ENCODE measurements around the gene OXNAD1.
A peak's percentile ranks its signal among the peaks of the same experiment; 100 is the strongest.

OXNAD1 gene

DNA sequence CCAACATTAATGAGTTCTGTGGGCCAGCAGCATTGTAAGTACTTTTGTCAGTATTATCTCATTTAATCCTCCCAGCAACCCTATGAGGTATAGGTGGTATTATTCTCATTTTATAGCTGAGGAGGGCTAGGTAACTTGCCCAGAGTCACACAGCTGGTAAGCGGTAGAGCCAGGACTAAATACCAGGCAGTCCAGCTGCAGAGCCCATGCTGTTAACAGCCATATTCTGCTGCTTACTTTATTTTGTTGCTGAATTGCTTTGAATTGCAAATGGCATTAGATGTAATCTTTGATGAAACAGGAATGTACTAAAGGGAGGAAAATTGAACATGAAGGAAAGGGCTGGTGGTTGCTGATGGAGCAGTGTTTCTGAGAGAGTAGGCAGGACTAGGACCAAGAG, 19.6 kb downstream of the OXNAD1 start:
- DNase-seq: no peak

DNA sequence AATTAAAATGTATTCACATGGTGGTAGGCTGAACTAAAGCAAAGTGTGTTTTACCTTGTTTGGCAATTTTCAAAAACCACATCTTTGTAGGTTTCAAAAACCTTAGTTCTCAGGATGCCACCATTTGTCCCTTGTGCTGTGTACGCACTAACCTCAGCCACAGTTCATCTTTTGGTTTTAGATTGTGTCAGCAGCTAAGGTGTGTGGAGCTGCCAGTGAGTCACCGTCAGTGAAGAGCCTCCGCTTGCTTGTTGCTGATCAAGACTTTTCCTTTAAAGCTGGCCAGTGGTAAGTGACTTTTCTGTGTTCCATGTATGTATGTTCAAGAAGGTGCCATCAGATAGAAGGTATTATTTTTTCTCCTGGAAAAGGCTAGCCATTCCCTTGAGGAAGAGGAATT, 21.1 kb downstream of the OXNAD1 start:
- DNase-seq: no peak

DNA sequence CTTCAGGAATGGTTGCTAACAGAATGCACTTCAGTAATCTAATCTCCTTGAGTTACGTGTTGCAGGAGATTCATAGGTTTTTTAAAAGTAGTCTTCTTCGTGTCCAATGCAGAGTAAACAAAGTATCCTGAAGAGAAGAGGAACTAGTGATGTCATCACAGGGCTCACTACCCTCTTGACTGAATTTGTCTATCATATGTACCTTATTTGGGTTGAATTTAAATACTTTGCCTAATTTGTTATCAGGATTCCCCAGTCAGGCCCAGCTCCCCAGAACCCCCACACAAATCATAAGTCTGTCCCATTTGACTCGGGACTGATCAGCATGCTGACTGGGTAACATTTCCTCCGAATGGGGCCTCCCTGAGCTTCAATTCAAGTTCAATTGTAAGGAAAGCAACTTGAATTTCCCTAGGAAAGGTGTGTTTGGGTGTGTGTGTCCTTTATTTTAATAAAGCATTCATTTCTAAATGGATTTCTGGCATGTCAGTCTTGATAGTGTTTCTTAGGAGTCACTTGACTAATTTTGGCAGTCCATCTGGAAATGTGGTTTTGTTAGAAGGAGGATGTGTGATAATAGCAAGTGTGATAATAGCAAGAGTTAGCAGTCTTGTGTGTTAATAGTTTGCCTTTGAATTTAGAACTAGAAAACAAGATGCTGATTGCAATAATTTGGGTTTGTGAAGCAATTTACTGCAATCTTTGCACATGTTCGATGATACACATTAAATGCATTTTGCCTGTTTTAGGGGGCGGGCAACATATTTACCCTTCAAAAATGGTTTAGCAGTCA, 21.9 kb downstream of the OXNAD1 start:
- DNase-seq: no peak

DNA sequence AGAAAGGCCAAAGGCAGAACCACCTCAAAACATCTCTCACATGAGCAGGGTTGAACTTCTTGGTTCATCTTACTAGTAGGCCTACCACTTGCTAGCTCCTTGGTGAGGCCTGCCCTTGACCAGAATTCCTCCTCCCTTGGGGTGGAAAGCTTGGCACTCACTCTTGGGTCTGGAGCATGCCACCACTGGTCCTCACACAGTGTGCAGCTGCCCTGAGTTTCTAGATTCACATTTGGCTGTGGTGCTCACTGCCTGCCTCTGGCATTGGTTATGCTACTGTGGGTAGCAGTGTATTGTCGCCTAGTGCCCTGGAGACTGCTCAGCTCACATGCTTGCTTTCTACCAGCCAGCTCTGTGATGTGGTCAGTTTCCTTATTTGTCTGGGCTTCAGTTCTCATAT, 23.7 kb downstream of the OXNAD1 start:
- DNase-seq: no peak

DNA sequence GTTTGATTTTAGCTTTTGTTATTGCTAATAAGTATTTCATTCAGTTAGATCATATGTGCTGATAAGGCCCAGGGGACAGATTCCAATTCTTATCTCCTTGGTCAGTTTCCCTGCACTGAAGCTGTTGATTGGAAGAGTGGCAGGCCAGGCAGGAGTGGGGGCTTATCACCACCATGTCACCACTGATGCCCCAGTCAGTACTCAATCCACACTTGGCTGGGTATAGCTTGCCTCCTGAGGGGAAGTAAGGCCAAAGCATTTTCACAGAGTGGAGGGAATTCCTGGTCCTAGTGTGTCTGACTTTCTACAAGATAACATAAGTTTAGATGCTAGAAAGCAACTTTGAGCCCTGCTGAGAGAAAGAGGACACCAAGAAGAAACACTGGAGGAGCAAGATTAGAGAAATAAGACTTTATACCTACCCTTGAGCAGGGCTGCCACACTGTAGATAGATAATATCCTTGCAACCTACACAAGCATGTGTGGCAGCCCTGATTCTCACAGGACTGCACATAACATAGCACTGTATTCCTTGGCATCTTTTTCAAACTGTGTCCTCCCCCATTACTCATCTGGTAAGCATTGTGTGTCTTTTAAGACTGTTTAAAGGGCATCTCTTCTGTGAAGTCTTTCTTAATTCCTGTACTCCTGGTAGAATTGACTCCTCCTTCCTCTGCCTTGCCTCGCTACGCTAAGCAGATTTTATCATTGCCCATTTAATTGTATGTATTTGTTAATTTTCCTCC, 24.3 kb downstream of the OXNAD1 start:
- no peak for DNase-seq

DNA sequence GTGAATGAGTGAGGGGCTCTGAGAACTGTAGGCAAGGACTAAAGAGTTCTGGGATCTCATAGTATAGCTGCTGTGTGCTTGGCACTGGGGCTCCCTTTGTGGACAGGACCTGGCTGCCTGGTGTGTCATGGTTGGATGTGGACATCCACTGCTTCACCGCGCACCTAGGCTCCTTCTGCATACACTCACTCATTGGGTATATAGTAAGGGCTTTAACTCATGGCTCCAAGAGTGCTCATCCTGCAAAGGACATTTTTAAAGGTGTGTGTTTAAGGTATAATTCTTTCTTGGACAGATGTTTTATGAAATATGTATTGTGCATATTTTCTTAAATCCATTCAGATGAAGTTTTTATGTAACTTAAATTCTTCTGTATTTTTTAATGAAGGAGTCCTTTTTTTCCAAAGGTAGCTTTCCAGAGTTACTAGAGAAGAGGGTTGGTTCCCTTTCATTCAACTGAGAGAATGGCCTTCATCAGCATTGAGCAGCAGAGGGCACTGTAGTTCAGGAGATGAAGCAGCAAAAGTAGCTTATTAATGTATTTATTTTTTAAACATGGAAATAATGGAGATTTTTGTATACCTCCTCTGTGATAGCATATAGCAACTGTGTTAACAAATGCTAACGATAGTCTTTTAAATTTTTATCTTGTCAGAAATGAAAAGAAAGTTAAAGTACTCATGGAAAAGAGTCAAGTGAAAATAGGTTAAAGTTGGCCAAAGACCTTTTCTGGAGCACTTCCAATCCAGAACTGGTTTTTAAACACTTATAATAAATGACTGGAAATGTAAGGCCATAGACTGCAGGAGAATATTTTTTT, 25.2 kb downstream of the OXNAD1 start:
- DNase-seq: peak in 1 of 2 donors; percentile 44

DNA sequence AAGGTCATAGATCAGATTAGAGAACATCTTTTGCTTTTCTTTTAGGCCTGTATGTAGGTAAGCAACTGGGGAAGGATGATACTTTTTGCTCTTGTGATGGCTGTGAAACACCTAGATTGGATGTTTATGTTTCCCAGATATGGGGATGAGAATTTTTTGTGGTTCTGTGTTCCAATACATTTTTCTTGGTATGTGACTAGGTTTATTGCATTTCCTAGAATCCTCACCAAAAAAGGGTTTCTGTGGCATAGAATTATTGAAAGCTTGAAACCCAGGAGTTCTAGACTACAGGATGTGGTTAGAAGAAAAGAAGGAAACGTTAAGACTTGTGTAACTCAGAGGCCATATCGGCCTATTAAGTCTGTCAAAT, 25.8 kb downstream of the OXNAD1 start:
- DNase-seq: no peak

DNA sequence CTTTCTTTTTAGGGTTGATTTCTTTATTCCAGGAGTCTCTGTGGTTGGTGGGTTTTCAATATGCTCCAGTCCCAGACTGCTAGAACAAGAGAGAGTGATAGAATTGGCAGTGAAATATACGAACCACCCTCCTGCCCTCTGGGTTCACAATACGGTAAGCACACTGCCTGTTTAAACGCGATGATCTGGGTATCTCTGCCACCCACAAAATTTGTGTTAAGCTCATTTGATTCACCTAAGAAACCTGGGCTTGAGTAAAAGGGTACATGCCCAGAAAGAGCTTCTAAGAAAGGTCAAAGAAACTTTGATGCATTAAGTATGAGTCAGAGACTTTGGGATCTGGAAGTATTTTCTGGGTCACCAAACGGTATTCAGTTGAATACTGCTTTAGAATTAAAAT, 29.8 kb downstream of the OXNAD1 start:
- no peak for DNase-seq

DNA sequence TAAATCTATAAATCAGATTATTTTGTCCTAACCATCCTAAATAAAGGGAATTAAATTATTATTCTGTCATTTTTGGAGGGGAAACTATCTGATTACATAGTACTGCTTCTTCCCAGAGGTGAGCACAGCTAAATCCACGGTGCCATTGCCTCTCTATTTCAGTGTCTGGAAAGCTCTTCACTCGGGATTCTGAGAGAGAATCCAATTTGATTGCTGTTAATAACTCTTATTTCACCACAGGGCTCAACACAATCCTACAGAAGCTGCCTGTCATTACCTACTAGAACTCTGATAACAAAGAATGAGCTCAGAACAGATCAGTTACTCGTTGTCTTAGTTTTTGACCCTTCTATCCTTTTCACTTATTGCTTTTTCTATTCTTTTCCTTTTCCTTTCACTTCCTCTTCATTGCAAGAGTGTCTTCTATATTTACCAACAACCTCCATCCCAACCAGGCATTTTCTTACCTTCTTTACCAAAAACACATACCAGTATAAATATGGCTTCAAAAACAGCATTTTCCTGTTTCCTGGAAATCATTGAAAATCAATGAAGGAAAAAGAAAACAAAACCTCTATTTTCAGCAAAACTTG, 30.4 kb downstream of the OXNAD1 start:
- no peak for DNase-seq

DNA sequence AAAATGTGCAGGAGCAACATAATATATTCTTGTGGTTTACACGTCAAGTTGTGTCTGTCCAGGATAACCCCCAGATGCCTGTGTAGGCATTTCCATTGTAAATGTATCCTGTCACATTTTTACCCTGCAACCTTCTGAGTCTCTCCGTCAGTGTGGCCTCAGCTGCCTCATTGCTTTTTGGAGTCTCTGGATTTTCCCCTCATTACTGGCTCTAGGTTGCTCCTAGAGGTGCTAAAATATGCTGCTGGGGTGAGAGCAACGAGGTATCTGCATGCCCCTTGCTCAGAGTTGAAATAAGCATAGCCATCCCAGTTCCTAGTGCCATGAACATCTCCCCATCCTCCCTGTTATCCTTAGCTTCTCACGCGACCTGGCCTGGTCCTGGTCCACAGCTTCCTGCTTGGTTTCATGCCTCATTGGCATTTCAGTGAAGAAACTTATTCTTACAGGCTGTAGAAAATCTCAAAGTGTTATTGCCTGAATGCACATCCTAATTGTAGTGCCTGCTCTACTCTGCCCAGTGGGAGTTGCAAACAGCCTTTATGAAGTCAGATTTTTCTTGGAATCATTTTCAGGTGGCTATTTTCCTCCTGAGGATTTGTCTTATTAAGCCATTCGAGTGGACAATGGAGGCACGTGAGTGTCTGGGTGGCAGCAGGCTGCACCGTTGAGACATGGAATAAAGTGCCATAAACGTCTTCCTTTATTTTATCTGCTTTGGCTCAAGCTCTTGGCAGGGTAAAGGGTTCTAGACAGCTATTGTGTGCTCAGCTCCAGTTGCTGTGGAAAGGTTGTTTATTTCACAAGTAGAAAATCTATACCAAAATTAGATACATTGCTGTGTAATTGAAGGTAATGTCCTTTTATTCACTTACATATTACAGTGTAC, 33.2 kb downstream of the OXNAD1 start:
- DNase-seq: no peak

DNA sequence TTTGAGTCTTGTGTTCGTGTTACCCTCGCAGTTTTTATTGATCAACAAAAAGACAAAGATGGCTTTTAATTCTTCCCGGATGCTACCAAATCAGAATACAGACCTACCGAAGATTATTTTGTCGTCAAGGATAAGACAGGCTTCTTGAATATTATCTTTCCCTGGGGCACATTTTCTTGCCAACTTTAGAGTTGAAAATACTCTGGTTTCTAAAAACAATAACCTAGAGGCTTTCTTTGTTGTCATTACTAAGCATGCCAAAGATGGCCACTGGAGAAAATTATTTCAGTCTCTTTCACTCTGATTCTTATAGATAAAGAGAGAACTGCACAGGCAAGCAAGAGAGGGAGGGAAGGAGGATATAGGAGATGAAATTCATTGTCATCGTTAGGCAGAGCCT, 33.9 kb downstream of the OXNAD1 start:
- DNase-seq: no peak

DNA sequence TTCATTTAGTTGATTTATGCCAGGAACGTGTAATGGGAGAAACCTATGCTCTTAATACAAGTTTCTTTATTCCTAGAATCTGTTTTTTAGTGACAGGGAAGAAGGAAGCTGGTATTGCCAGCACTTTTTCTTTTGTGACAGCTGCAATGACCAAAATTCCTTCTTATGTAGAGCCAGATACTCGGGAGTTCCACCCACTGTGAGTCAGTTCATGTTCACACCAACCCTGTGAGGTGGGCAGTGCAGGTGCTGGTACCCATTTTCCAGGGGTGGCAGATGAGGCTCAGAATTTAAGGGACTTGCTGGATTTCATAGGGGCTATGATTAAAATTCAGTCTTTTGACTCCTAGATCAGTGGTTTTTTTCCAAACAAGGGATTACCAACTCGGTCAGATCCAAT, 34.7 kb downstream of the OXNAD1 start:
- no peak for DNase-seq

DNA sequence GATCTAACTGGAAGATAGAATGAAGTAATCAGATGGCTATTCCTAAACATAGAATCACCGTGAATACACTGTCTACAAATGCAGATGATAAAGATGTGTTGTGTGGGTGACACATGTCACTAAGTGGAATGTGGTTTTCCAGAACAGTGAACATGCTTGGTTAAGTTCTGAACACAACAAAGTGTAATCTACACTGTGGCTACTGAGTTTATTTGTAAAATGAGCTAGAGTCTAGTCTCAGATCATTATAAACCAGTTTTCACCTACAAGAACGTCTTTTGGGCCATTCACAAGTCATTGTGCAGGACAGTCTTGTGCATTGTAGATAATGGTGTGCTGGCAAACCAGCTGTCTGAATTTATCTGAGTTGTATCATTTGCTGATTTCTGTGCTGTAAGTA, 35.3 kb downstream of the OXNAD1 start:
- DNase-seq: no peak

DNA sequence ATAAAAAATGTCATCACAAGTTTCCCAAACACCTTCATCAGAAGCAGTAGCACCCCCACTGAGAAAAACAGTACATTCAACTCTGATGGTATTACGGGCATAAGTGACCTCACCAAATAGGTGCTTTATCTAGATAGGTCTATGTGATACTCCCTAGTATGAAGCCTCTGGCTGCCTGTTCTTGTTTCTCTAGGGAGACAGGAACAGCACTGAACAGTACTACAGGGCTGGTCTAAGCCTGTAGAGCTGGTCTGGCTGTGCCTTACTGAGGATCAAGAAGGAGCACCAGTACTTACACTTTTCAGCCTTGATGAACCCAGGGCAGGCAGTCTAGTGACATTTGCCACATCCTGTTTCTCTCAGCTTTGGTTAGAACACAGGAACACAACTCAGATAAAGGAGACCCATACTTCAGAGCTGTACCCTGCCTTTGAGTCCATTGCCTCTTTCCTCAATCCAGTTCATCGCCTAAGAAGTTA, 35.9 kb downstream of the OXNAD1 start:
- DNase-seq: no peak

DNA sequence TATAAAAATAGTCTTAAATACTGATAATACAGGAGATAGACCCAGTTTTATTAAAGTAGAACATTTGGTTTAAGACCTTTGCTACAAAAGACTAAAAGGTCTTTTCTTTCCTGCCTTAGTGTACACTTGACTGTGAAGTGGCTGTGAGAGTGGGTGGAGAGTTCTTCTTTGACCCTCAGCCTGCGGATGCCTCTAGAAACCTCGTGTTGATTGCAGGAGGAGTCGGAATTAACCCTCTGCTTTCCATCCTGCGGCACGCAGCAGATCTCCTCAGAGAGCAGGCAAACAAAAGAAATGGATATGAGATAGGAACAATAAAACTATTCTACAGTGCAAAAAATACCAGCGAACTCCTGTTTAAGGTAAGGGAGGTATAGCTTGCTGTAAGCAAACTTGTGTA, 36.5 kb downstream of the OXNAD1 start:
- DNase-seq: no peak

DNA sequence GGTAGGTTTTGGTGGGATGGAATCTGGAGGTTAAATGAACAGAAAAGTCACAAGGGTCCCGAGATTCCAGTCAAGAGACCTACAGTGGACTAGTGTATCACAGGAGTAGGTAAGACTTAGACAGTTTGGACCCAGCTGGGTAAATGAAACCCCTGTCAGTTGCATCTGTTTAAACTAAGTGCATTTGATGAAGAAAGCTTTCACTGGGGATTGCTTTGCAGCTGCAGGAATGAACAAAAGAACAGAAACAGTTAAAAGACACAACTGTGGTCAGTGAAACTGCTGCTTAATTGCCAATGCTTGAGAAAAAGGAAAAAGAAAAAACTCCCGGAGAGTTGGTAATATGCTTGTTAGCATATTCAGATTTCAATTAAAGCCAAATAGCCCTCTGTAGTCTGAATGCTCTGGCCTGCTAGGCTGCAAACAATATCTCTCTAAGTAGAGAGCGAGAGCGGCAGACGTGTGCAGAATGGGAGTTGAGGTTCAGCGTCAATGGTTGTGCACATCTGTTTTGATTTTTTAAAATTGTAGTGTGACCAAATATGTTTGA, 37.1 kb downstream of the OXNAD1 start:
- DNase-seq: no peak

DNA sequence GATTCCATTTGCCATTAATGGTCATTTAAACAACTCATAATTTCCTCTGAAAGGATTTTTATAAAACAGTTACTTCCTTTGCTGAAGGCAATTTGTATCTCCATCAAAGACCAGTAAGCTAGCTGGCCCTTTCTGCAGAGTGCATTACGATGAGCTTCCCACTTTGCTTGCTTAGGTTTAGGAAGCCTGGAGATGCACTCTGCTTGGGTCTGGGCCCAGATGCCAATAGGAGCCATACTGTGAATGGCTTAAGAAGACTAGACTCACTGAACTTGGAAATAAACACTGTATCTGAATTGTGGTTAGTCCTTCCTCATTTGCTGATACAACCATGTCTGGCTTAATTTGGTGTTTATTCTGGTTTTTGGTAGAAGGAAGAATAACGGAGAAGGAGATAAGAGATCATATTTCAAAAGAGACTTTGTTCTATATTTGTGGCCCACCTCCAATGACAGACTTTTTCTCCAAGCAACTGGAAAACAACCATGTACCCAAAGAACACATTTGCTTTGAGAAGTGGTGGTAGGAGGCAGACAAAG, 38.1 kb downstream of the OXNAD1 start:
- DNase-seq: no peak

DNA sequence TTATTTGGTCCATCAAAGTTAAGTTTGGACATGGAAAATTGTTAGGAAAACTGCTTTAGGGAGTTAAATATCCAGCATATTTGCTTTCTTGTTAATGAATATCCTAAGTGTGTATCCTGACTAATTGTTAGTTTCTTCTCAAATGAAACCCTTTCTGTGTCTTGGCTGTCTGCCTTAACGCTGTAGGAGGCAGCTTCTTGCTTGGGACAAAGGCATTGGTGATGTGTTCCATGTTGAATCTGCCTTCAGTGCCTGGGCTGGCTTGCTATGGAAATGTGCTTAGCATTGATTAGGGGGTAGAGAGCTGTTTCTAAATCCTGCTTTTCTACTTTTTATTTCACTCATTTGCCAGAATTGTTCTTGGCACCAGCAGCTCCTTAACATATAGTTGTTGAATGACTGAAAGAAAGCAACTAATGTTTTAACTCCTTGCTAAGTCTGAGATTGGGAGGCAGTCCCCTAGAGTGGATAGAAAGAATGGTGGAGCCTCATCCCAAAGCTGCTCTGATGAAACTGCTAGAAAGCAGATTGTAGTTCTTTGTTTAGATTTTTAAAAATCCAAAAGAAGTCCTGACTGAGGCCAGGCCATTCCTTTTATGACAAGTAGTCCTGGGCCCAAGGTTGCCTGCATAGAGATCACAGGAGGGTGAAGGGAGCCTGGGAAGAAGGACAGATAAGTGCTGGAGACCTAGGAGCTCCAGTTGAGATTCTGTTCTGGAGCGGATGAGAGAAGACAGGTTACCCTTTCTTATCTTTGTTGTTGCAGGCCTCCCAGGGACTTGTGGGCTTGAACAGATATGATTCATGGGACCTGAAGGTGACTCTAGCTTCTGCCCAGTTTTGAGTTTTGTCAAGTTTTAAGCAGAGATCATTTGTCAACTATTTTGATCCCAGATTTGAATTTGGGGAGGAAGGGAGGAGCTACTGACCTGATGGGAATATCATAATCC, 39.3 kb downstream of the OXNAD1 start:
- DNase-seq: no peak

DNA sequence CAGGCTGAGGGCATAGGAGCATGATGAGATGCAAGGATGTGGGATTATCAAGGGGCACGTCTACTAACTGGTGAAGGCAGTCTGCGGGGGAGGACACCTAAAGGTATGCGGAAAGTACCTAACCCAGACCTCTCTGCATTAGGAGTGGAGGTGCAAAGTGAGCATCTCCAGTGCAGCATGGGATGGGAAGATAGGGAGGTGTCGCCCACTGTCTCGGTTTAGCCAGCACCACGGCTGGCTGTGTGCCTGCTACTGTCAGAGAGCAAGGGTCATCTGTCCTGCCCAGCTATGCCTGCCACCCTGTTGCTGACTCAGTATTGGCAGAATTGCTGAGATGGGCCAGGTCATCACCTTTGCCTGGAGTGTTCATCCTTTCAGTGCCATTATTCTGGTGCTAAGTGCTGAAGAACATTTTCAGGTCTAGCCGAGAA, 40.1 kb downstream of the OXNAD1 start:
- DNase-seq: no peak

DNA sequence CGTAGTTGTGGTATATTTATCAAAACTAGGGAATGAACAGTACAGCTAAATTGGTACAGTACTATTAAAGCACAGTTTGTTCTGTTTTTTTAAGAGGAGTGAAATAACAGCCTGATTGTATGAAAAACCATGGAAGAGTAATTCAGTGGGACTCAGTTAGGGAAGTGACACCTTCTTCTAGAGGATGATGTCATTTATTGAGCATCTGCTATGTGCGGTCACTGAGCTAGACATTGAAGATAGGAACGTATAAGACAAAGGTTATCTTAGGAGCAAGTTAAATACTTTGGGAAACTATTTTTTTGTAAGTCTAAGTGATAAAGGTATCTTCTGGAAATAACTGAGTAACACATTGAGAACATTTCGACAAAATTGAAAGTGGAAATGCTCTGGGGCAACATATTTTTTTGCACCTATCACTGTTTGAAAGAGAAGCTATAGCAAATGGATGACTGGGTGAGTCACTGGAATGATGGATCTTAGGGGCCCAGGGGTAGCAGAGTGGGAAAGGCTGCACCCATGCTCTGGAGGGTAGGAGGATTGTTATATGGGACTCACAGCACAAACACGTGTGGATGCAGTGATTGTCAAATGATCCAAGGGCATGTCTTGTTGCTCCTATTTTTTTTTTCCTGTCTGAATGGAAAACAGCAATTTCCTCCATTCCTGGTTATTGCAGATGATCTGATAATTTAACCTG, 43.0 kb downstream of the OXNAD1 start:
- no peak for DNase-seq
